ENCODE data around the gene NEURL1.

NEURL1 gene

GRCh38 chr10:103570844-103571655, 77.5 kb downstream of the NEURL1 start:
- no peak for DNase-seq

- no peak for DNase-seq
Measured at GRCh38 chr10:103571656-103571975, 78.1 kb downstream of the NEURL1 start.

GRCh38 chr10:103572347-103573204, 79.1 kb downstream of the NEURL1 start:
- DNase-seq, result no peak

GRCh38 chr10:103573205-103573487, 79.6 kb downstream of the NEURL1 start:
- DNase-seq, result no peak

- no peak for DNase-seq
Measured at GRCh38 chr10:103574097-103575061, 80.9 kb downstream of the NEURL1 start.

- DNase-seq, result no peak
Measured at GRCh38 chr10:103575416-103576075, 82.0 kb downstream of the NEURL1 start.

- no peak for DNase-seq
Measured at GRCh38 chr10:103576076-103576471, 82.6 kb downstream of the NEURL1 start.

GRCh38 chr10:103576862-103577261, 83.4 kb downstream of the NEURL1 start:
- no peak for DNase-seq

GRCh38 chr10:103578782-103579382, 85.4 kb downstream of the NEURL1 start:
- no peak for DNase-seq

GRCh38 chr10:103580011-103580410, 86.5 kb downstream of the NEURL1 start:
- DNase-seq, result no peak

- DNase-seq, result no peak
Measured at GRCh38 chr10:103580430-103580829, 86.9 kb downstream of the NEURL1 start.

GRCh38 chr10:103581499-103581898, 88.0 kb downstream of the NEURL1 start:
- no peak for DNase-seq

GRCh38 chr10:103582331-103583123, 89.0 kb downstream of the NEURL1 start:
- no peak for DNase-seq

- no peak for DNase-seq
Measured at GRCh38 chr10:103583871-103584215, 90.3 kb downstream of the NEURL1 start.

- no peak for DNase-seq
Measured at GRCh38 chr10:103584216-103585010, 90.9 kb downstream of the NEURL1 start.

GRCh38 chr10:103585011-103585405, 91.5 kb downstream of the NEURL1 start:
- DNase-seq, result no peak

GRCh38 chr10:103587073-103587472, 93.6 kb downstream of the NEURL1 start:
- no peak for DNase-seq

GRCh38 chr10:103589074-103589630, 95.6 kb downstream of the NEURL1 start:
- no peak for DNase-seq

- no peak for DNase-seq
Measured at GRCh38 chr10:103590060-103590459, 96.6 kb downstream of the NEURL1 start.

GRCh38 chr10:103590744-103591291, 97.3 kb downstream of the NEURL1 start:
- no peak for DNase-seq

All from cerebellar nuclear complex (tissue), 1 donor.